ENCODE data around the gene RNF150. TPM values are rescaled to one million over a fixed set of nuclear protein-coding genes. Genes with fewer than 3 reads are reported as not detected.

The RNF150 gene
- total RNA-seq, 4 donors from 2014 or later: 13.1 to 24.3 (median 15.7) TPM

GRCh38 chr4:140819610-140820009, 313.7 kb downstream of the RNF150 start:
- TF ChIP-seq POLR2A (IDR thresholded peaks at IDR 0.05) (no peak), EP300 (IDR thresholded peaks at IDR 0.05) (no peak)
- TF ChIP-seq, protein P1, sequence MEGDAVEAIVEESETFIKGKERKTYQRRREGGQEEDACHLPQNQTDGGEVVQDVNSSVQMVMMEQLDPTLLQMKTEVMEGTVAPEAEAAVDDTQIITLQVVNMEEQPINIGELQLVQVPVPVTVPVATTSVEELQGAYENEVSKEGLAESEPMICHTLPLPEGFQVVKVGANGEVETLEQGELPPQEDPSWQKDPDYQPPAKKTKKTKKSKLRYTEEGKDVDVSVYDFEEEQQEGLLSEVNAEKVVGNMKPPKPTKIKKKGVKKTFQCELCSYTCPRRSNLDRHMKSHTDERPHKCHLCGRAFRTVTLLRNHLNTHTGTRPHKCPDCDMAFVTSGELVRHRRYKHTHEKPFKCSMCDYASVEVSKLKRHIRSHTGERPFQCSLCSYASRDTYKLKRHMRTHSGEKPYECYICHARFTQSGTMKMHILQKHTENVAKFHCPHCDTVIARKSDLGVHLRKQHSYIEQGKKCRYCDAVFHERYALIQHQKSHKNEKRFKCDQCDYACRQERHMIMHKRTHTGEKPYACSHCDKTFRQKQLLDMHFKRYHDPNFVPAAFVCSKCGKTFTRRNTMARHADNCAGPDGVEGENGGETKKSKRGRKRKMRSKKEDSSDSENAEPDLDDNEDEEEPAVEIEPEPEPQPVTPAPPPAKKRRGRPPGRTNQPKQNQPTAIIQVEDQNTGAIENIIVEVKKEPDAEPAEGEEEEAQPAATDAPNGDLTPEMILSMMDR (IDR thresholded peaks at IDR 0.05): no peak
- no peaks in the 10 kb centered on the region for H3K27me3 ChIP-seq
- H3K9me3 ChIP-seq: no peaks in the 10 kb centered on the region
- no peak for DNase-seq (ENCODE audit: low spot score in 2 of 2)
- no peaks in the 10 kb centered on the region for H3K36me3 ChIP-seq
- no peak overlapping the region for H3K27ac ChIP-seq
- H3K4me3 ChIP-seq: no peak overlapping the region
- 93 to 96% methylated on average over 1 of the region's 1 CpG for WGBS, 2 donors
- H3K4me1 ChIP-seq: no peaks in the 10 kb centered on the region

- Histone ChIP-seq H3K4me1 (no peaks in the 10 kb centered on the region), H3K27ac (no peak overlapping the region), H3K4me3 (no peak overlapping the region), H3K36me3 (no peaks in the 10 kb centered on the region), H3K9me3 (no peaks in the 10 kb centered on the region), H3K27me3 (no peaks in the 10 kb centered on the region)
- DNase-seq (ENCODE audit: low spot score in 2 of 2): no peak
- TF ChIP-seq POLR2A (IDR thresholded peaks at IDR 0.05) (no peak), EP300 (IDR thresholded peaks at IDR 0.05) (no peak)
- TF ChIP-seq, protein P1 (IDR thresholded peaks at IDR 0.05): no peak
- WGBS, 2 donors: 82 to 96% methylated on average over 1 of the region's 1 CpG
These were observed 314.8 kb downstream of the RNF150 start for GRCh38 chr4:140818433-140818832.

DNA sequence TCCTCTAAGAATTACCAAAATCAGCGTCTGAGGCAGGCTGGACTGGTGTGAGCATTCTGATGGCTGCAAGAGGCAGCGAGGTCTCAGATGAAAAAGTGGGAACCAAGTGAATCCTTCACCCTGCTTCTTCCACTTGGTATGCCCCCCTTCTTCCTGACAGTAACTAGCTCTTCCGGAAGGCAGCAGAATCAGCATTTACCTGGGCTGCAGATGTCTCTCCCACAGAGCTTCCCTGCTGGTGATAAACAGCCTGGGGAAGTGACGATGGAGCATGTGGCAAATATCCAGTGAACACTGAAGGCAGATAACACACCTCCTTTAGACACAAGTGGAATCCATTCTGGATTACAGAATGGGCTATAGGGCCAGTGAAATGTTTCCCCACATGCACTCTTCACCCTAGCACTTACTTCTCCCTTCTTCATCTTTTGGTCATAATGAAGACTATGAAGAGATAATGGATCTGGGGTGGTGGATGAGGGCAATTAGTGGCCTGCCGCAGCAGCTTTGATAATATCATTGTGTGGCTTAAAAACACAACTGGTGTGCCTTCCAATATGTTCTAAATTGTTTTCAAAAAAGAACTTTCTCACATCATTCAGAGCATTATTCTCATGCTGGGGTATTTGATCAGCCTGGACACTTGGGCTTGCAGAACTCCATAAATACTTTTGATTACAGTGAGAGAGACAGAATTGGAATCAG, 316.3 kb downstream of the RNF150 start:
- no peaks in the 10 kb centered on the region for H3K4me1 ChIP-seq
- H3K4me3 ChIP-seq: no peak overlapping the region
- TF ChIP-seq, protein P1 (IDR thresholded peaks at IDR 0.05): no peak
- TF ChIP-seq EP300 (IDR thresholded peaks at IDR 0.05): no peak
- TF ChIP-seq POLR2A (IDR thresholded peaks at IDR 0.05): no peak
- no peaks in the 10 kb centered on the region for H3K36me3 ChIP-seq
- H3K9me3 ChIP-seq: no peaks in the 10 kb centered on the region
- WGBS, 2 donors: 84 to 88% methylated on average over 5 of the region's 5 CpGs
- H3K27ac ChIP-seq: no peak overlapping the region
- no peaks in the 10 kb centered on the region for H3K27me3 ChIP-seq
- no peak for DNase-seq (ENCODE audit: low spot score in 2 of 2)

GRCh38 chr4:140813804-140814203, 319.5 kb downstream of the RNF150 start:
- no peaks in the 10 kb centered on the region for H3K9me3 ChIP-seq
- H3K27me3 ChIP-seq: no peaks in the 10 kb centered on the region
- TF ChIP-seq POLR2A (IDR thresholded peaks at IDR 0.05) (no peak), EP300 (IDR thresholded peaks at IDR 0.05) (no peak)
- TF ChIP-seq, protein P1 (IDR thresholded peaks at IDR 0.05): no peak
- H3K4me1 ChIP-seq: peaks cover 0 to 10% (median 3%) of the 10 kb centered on the region in 4 donors
- no peak overlapping the region for H3K27ac ChIP-seq
- no peak for DNase-seq (ENCODE audit: low spot score in 2 of 2)
- no peaks in the 10 kb centered on the region for H3K36me3 ChIP-seq
- 76 to 82% methylated on average over 2 of the region's 2 CpGs for WGBS, 2 donors
- no peak overlapping the region for H3K4me3 ChIP-seq

DNA sequence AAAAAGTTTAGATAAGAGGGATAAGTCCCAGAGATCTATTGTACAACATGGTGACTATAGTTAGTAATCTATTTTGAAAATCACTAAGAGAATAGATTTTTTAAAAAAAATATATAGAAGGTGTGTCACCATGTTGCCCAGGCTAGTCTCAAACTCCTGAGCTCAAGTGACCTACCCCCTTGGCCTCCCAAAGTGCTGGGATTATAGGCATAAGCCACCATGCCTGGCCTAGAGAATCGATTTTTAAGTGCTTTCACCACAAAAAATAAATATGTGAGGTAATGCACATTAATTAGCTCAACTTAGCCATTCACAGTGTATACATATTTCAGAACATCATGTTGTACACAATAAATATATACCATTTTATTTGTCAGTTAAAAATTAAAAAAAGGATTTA, 320.4 kb downstream of the RNF150 start:
- no peaks in the 10 kb centered on the region for H3K36me3 ChIP-seq
- peaks cover 0 to 16% (median 6%) of the 10 kb centered on the region in 4 donors for H3K4me1 ChIP-seq
- no peak overlapping the region for H3K4me3 ChIP-seq
- no peak for DNase-seq (ENCODE audit: low spot score in 2 of 2)
- H3K27me3 ChIP-seq: no peaks in the 10 kb centered on the region
- H3K9me3 ChIP-seq: no peaks in the 10 kb centered on the region
- H3K27ac ChIP-seq: no peak overlapping the region
- WGBS, 2 donors: 53 to 71% methylated on average over 1 of the region's 1 CpG
- TF ChIP-seq EP300 (IDR thresholded peaks at IDR 0.05): no peak
- TF ChIP-seq POLR2A (IDR thresholded peaks at IDR 0.05): no peak
- TF ChIP-seq, protein P1 (IDR thresholded peaks at IDR 0.05): no peak

Data from tibial nerve (tissue), 4 donors.